ENCODE measurements around the gene MAP4. TPM values are rescaled to one million over a fixed set of nuclear protein-coding genes. Genes with fewer than 3 reads are reported as not detected.
A peak's percentile ranks its signal among the peaks of the same experiment; 100 is the strongest.
"Not testable (repeated sequence)": the region's sequence is repeated elsewhere in the genome, so short reads cannot be mapped to it uniquely, and the experiment has no call there.

MAP4 gene
- polyA plus RNA-seq, 12 donors: 247 to 410 (median 331) TPM

GRCh38 chr3:47899495-47900108 lies 116.6 kb downstream of the MAP4 start:
- DNase-seq: no peak

- DNase-seq: no peak
Measured at GRCh38 chr3:47897954-47898353, 118.3 kb downstream of the MAP4 start.

- no peak for DNase-seq
Measured at GRCh38 chr3:47896736-47897135, 119.5 kb downstream of the MAP4 start.

- no peak for DNase-seq
Measured at GRCh38 chr3:47895241-47895640, 121.0 kb downstream of the MAP4 start.

GRCh38 chr3:47892286-47893040 lies 123.8 kb downstream of the MAP4 start:
- no peak for DNase-seq

- DNase-seq: no peak
Measured at GRCh38 chr3:47891613-47892005, 124.6 kb downstream of the MAP4 start.

GRCh38 chr3:47890828-47891612 lies 125.2 kb downstream of the MAP4 start:
- DNase-seq: peak; percentile 48

- no peak for DNase-seq
Measured at GRCh38 chr3:47890126-47890827, 125.9 kb downstream of the MAP4 start.

GRCh38 chr3:47888986-47889757 lies 127.0 kb downstream of the MAP4 start:
- no peak for DNase-seq

- DNase-seq: not testable (repeated sequence)
Measured at GRCh38 chr3:47887991-47888390, 128.2 kb downstream of the MAP4 start.

- DNase-seq: no peak
Measured at GRCh38 chr3:47885168-47885567, 131.0 kb downstream of the MAP4 start.

- DNase-seq: no peak
Measured at GRCh38 chr3:47884603-47885002, 131.6 kb downstream of the MAP4 start.

- no peak for DNase-seq
Measured at GRCh38 chr3:47882338-47882737, 133.9 kb downstream of the MAP4 start.

- no peak for DNase-seq
Measured at GRCh38 chr3:47877719-47878118, 138.5 kb downstream of the MAP4 start.

GRCh38 chr3:47877290-47877689 lies 138.9 kb downstream of the MAP4 start:
- DNase-seq: no peak

- DNase-seq: no peak
Measured at GRCh38 chr3:47874913-47875312, 141.3 kb downstream of the MAP4 start.

GRCh38 chr3:47874438-47874837 lies 141.8 kb downstream of the MAP4 start:
- DNase-seq: no peak

- DNase-seq: no peak
Measured at GRCh38 chr3:47872916-47873315, 143.3 kb downstream of the MAP4 start.

GRCh38 chr3:47871389-47871788 lies 144.8 kb downstream of the MAP4 start:
- no peak for DNase-seq

- DNase-seq: no peak
Measured at GRCh38 chr3:47870702-47871260, 145.4 kb downstream of the MAP4 start.

GRCh38 chr3:47870156-47870555 lies 146.1 kb downstream of the MAP4 start:
- no peak for DNase-seq
